ENCODE measurements around the gene CASP8AP2.

DNA sequence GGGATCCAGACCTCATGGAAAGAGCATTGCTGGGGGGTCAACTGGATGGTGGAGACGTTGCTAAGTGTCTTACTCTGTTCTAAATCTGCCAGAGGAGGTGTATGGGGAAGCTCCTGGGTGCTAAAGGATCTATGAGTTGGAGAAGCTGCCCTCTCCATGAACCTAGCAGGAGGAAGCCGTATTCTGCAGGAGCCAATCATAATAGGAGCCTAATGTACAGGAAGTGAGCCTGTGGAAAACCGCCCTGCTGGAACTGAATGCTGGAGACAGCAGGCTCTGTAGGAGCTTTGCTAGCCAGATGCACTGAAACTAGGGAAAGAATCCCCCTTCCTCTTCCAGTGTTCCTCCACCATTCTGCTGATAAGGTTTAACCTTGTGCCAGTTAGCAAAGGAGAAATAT, 10.9 kb downstream of the CASP8AP2 start:
- TF ChIP-seq, protein P1, sequence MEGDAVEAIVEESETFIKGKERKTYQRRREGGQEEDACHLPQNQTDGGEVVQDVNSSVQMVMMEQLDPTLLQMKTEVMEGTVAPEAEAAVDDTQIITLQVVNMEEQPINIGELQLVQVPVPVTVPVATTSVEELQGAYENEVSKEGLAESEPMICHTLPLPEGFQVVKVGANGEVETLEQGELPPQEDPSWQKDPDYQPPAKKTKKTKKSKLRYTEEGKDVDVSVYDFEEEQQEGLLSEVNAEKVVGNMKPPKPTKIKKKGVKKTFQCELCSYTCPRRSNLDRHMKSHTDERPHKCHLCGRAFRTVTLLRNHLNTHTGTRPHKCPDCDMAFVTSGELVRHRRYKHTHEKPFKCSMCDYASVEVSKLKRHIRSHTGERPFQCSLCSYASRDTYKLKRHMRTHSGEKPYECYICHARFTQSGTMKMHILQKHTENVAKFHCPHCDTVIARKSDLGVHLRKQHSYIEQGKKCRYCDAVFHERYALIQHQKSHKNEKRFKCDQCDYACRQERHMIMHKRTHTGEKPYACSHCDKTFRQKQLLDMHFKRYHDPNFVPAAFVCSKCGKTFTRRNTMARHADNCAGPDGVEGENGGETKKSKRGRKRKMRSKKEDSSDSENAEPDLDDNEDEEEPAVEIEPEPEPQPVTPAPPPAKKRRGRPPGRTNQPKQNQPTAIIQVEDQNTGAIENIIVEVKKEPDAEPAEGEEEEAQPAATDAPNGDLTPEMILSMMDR (IDR thresholded peaks at IDR 0.05; ENCODE audit: insufficient read depth, low read depth, low read length): no peak
- no peak for TF ChIP-seq EZH2 (IDR thresholded peaks at IDR 0.05; ENCODE audit: insufficient read depth, low read length)
